Neural cell (in vitro differentiated cells): Measurements from ENCODE around the gene LNX1. TPM values are rescaled to one million over a fixed set of nuclear protein-coding genes. Genes with fewer than 3 reads are reported as not detected.

Source experiments
- H2AFZ ChIP-seq: fragments of 200-600, 300-800 bp; sonication (generic), shearing (Covaris generic); 2 replicates; pipeline ENCODE4 v1.6.0; 2014; ENCODE audit warnings: low read depth, mild to moderate bottlenecking, antibody characterized with exemption, low read length, moderate library complexity
- H3F3A ChIP-seq: fragments of 200-600 bp; shearing (Covaris generic); 2 replicates; pipeline ENCODE4 v1.6.1; 2016; ENCODE audit warnings: mild to moderate bottlenecking, moderate library complexity, mixed read lengths, antibody characterized with exemption, low read length; ENCODE audit not compliant: insufficient read depth, poor library complexity, severe bottlenecking
- H3K27ac ChIP-seq: fragments of 200-600, 300-800 bp; sonication (generic), shearing (Covaris generic); 2 replicates; pipeline ENCODE4 v1.5.1; 2014; ENCODE audit warnings: mild to moderate bottlenecking, low read length, moderate library complexity
- H3K27me3 ChIP-seq: fragments of 300-800, 200-600 bp; sonication (generic), shearing (Covaris generic); 2 replicates; pipeline ENCODE4 v1.6.0; 2014; ENCODE audit warnings: mild to moderate bottlenecking, low read depth, low read length, moderate library complexity; ENCODE audit not compliant: insufficient read depth
- H3K36me3 ChIP-seq: fragments of 300-800, 200-600 bp; sonication (generic), shearing (Covaris generic); 2 replicates; pipeline ENCODE4 v1.5.1; 2014; ENCODE audit warnings: mild to moderate bottlenecking, antibody characterized with exemption, low read length, moderate library complexity; ENCODE audit not compliant: insufficient read depth
- H3K4me2 ChIP-seq: fragments of 300-800, 200-600 bp; sonication (generic), shearing (Covaris generic); 2 replicates; pipeline ENCODE4 v1.6.0; 2014; ENCODE audit warnings: mild to moderate bottlenecking, low read length
- H3K4me3 ChIP-seq: fragments of 300-800, 200-600 bp; sonication (generic), shearing (Covaris generic); 2 replicates; pipeline ENCODE4 v1.5.1; 2014; ENCODE audit warnings: mild to moderate bottlenecking, low read length, moderate library complexity
- H3K79me2 ChIP-seq: fragments of 200-600 bp; shearing (Covaris generic); replicated peaks from 2 replicates; pipeline ENCODE4 v1.6.0; 2014; ENCODE audit warnings: mild to moderate bottlenecking, low read length, moderate library complexity; ENCODE audit not compliant: insufficient read depth
- H3K9ac ChIP-seq: fragments of 300-800, 200-600 bp; sonication (generic), shearing (Covaris generic); 2 replicates; pipeline ENCODE4 v1.6.1; 2016; ENCODE audit warnings: mild to moderate bottlenecking, low read length, mixed read lengths
- H3K9me2 ChIP-seq: fragments of 200-600 bp; shearing (Covaris generic); 2 replicates; pipeline ENCODE4 v1.6.1; 2016; ENCODE audit warnings: mild to moderate bottlenecking, low read length, mixed read lengths; ENCODE audit not compliant: insufficient read depth
- H3K9me3 ChIP-seq: fragments of 200-600, 300-800 bp; sonication (generic), shearing (Covaris generic); 2 replicates; pipeline ENCODE4 v1.6.1; 2016; ENCODE audit warnings: mild to moderate bottlenecking, mixed run types, low read length, moderate library complexity, mixed read lengths
- H4K20me1 ChIP-seq: fragments of 200-600 bp; shearing (Covaris generic); 2 replicates; pipeline ENCODE4 v1.6.1; 2016; ENCODE audit warnings: mild to moderate bottlenecking, mixed run types; ENCODE audit not compliant: insufficient read depth
- EP300 ChIP-seq: fragments of 450-650 bp; conservative IDR thresholded peaks from 2 replicates; pipeline ENCODE4 v1.6.1; 2014; ENCODE audit warnings: antibody characterized with exemption, mild to moderate bottlenecking, moderate library complexity; ENCODE audit not compliant: poor library complexity, severe bottlenecking
- EZH2 ChIP-seq: fragments of 200-600, 300-800 bp; shearing (Covaris generic), sonication (generic); IDR thresholded peaks from 2 replicates; pipeline ENCODE4 v1.6.1; 2014; ENCODE audit warnings: antibody characterized with exemption, low read length, borderline replicate concordance, mild to moderate bottlenecking; ENCODE audit not compliant: insufficient read depth, poor library complexity, severe bottlenecking
- MXI1 ChIP-seq: fragments of 450-650 bp; conservative IDR thresholded peaks from 2 replicates; pipeline ENCODE4 v1.6.1; 2014; ENCODE audit warnings: antibody characterized with exemption, mild to moderate bottlenecking; ENCODE audit not compliant: poor library complexity, severe bottlenecking
- POLR2AphosphoS5 ChIP-seq: IDR thresholded peaks from 2 replicates; pipeline ENCODE4 v1.6.1; 2012
- RAD21 ChIP-seq: fragments of 450-650 bp; conservative IDR thresholded peaks from 2 replicates; pipeline ENCODE4 v1.6.1; 2014; ENCODE audit warnings: antibody characterized with exemption, mild to moderate bottlenecking, moderate library complexity
- SMC3 ChIP-seq: fragments of 450-650 bp; conservative IDR thresholded peaks from 2 replicates; pipeline ENCODE4 v1.6.1; 2014; ENCODE audit warnings: antibody characterized with exemption, mild to moderate bottlenecking, moderate library complexity; ENCODE audit not compliant: poor library complexity
- TAF1 ChIP-seq: IDR thresholded peaks from 2 replicates; pipeline ENCODE4 v1.6.1; 2012; ENCODE audit warnings: low read depth
- polyA minus RNA-seq: library from RNA; depleted of rRNA, polyadenylated mRNA; stranded (reverse); fragments of >200 nt; gene quantifications from 2 replicates; pipeline ENCODE4 v1.2.3, GENCODE V29; 2014
- polyA plus RNA-seq: library from polyadenylated mRNA; depleted of rRNA; stranded (reverse); fragments of >200 nt; gene quantifications from 2 replicates; pipeline ENCODE4 v1.2.3, GENCODE V29; 2014
- TF ChIP-seq, protein P1 (sequence below): fragments of 450-650 bp; IDR thresholded peaks from 2 replicates; pipeline ENCODE4 v1.5.1; 2014; ENCODE audit warnings: antibody characterized with exemption, mild to moderate bottlenecking, moderate library complexity; ENCODE audit not compliant: poor library complexity, severe bottlenecking
- TF ChIP-seq, protein P2 (sequence below): IDR thresholded peaks from 2 replicates; pipeline ENCODE4 v1.6.1; 2012; ENCODE audit warnings: borderline replicate concordance

Gene LNX1
- 3.4 and 8.8 TPM in 2 replicates for polyA plus RNA-seq
- 9.0 and 9.4 TPM in 2 replicates for polyA minus RNA-seq

DNA sequence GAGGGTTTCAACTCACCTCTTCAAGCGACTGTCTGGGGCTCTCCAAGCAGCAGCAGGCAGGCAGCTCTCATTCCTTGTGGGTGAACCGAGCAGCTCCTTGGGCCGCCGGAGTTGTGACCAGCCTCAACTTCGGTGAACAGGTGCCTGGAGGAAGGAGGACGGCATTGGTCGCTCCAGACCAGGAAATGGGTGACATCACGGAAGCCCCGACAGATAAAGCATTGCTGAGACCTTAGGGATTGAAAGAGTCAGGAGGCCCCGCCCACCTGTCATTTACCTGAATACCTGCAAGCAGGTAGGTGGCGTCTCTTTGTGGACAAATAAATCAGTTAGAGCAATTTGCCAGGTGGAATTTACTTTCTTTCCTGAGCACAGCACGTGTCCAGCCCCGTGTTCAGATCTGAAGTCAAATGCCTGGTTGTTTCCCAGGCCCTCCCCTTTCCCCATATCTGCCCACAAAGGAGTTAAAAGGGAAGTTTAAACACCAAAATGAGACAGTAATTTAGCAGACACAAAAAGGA is at the start of gene LNX1:
Gene LNX1, minus strand, starts transcription at position 115 of the 521 bp plus-strand sequence. CDS start 17,484 bp downstream, outside the sequence.
- no peak within 1 kb of the TSS for H3K27ac ChIP-seq
- H3K9ac ChIP-seq = no peak within 1 kb of the TSS
- H4K20me1 ChIP-seq = no peaks in the 10 kb centered on the region
- no peaks in the 10 kb centered on the region for H3K9me2 ChIP-seq
- TF ChIP-seq RAD21 = no peak
- TF ChIP-seq EP300 = no peak
- TF ChIP-seq TAF1 = no peak
- TF ChIP-seq MXI1 = no peak
- TF ChIP-seq, protein P1, sequence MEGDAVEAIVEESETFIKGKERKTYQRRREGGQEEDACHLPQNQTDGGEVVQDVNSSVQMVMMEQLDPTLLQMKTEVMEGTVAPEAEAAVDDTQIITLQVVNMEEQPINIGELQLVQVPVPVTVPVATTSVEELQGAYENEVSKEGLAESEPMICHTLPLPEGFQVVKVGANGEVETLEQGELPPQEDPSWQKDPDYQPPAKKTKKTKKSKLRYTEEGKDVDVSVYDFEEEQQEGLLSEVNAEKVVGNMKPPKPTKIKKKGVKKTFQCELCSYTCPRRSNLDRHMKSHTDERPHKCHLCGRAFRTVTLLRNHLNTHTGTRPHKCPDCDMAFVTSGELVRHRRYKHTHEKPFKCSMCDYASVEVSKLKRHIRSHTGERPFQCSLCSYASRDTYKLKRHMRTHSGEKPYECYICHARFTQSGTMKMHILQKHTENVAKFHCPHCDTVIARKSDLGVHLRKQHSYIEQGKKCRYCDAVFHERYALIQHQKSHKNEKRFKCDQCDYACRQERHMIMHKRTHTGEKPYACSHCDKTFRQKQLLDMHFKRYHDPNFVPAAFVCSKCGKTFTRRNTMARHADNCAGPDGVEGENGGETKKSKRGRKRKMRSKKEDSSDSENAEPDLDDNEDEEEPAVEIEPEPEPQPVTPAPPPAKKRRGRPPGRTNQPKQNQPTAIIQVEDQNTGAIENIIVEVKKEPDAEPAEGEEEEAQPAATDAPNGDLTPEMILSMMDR = no peak
- TF ChIP-seq POLR2AphosphoS5 = no peak
- TF ChIP-seq SMC3 = no peak
- H3K4me3 ChIP-seq = no peak within 1 kb of the TSS
- H3K36me3 ChIP-seq = no peaks in the 10 kb centered on the region
- H3F3A ChIP-seq = no peaks in the 10 kb centered on the region
- H3K79me2 ChIP-seq = no peaks in the 10 kb centered on the region
- H3K9me3 ChIP-seq = no peaks in the 10 kb centered on the region
- H2AFZ ChIP-seq = no peak within 1 kb of the TSS
- H3K27me3 ChIP-seq = no peaks in the 10 kb centered on the region
- no peak within 1 kb of the TSS for H3K4me2 ChIP-seq

DNA sequence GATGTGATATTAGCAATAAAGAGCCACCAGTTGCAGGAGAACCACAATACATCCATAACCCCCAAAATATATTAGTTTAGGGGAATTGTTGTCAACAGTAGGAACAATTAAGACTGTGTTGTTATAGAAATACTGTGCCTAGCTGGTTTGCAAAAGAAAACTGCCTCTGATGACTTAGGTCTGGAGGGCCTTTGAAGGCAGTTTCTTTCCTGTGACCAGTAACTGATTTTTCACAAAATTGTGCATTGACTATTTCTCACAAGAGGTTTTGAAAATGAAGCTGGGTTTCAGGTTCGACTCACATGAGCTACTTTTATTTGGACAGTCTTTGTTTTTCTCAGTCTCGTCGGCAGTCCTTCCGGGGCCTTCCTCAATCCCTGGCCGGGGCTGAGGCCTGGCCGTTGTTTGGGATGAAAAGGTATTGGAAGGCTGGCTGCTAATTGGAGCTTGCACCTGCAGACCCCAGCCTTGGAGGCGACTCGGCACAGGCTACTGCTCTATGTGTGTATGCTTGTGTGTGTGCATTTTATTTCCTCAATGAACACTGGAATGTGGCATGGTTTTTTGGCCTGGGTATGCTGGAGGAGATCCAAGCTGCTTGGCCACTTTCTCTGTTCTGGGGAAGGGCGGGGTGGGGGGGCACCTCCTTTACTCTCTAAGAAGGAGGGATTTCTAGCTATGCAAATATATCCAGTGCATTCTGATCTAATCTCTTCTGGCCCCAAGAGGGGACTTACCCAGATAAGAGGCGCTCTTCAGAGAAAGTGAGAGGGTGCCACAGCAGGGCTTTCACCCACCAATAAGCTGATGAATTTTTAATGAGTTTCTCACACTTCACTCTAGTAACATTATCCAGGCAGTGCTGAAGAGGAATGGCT is 49.5 kb upstream of the LNX1 start:
- Histone ChIP-seq H3K4me2 (no peak overlapping the region), H3K27me3 (no peaks in the 10 kb centered on the region), H3K9ac (no peak overlapping the region), H3K9me2 (no peaks in the 10 kb centered on the region), H3F3A (no peaks in the 10 kb centered on the region), H3K36me3 (no peaks in the 10 kb centered on the region), H3K9me3 (no peaks in the 10 kb centered on the region), H3K27ac (no peak overlapping the region), H4K20me1 (no peaks in the 10 kb centered on the region), H2AFZ (no peak overlapping the region), H3K79me2 (no peaks in the 10 kb centered on the region), H3K4me3 (no peak overlapping the region)
- TF ChIP-seq RAD21 (no peak), TAF1 (no peak), MXI1 (no peak), SMC3 (no peak), EZH2 (no peak), EP300 (no peak), POLR2AphosphoS5 (no peak)
- TF ChIP-seq, protein P2, sequence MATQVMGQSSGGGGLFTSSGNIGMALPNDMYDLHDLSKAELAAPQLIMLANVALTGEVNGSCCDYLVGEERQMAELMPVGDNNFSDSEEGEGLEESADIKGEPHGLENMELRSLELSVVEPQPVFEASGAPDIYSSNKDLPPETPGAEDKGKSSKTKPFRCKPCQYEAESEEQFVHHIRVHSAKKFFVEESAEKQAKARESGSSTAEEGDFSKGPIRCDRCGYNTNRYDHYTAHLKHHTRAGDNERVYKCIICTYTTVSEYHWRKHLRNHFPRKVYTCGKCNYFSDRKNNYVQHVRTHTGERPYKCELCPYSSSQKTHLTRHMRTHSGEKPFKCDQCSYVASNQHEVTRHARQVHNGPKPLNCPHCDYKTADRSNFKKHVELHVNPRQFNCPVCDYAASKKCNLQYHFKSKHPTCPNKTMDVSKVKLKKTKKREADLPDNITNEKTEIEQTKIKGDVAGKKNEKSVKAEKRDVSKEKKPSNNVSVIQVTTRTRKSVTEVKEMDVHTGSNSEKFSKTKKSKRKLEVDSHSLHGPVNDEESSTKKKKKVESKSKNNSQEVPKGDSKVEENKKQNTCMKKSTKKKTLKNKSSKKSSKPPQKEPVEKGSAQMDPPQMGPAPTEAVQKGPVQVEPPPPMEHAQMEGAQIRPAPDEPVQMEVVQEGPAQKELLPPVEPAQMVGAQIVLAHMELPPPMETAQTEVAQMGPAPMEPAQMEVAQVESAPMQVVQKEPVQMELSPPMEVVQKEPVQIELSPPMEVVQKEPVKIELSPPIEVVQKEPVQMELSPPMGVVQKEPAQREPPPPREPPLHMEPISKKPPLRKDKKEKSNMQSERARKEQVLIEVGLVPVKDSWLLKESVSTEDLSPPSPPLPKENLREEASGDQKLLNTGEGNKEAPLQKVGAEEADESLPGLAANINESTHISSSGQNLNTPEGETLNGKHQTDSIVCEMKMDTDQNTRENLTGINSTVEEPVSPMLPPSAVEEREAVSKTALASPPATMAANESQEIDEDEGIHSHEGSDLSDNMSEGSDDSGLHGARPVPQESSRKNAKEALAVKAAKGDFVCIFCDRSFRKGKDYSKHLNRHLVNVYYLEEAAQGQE = no peak
- TF ChIP-seq, protein P1 = no peak
